A673 (cell line): ENCODE measurements around the gene FRMD4A.

Experiments used
- CTCF ChIP-seq: fragments of 300-800, 200-600 bp; sonication (generic); conservative IDR thresholded peaks from 2 replicates; pipeline ENCODE4 v1.5.1; 2017; ENCODE audit warnings: low read depth, mild to moderate bottlenecking, antibody characterized with exemption, low read length, moderate library complexity, mixed read lengths
- EZH2 ChIP-seq: fragments of 200-600 bp; sonication (generic); IDR thresholded peaks from 2 replicates; pipeline ENCODE4 v1.6.1; 2017; ENCODE audit warnings: borderline replicate concordance, low read depth, mild to moderate bottlenecking, mixed read lengths, antibody characterized with exemption, low read length; ENCODE audit not compliant: poor library complexity, severe bottlenecking

GRCh38 chr10:14200698-14201544 is 129.8 kb downstream of the FRMD4A start:
- TF ChIP-seq CTCF = peak; percentile 55
- TF ChIP-seq EZH2 = no peak
